Adrenal gland (tissue), 12 donors: ENCODE measurements around the gene KIF26A. TPM values are rescaled to one million over a fixed set of nuclear protein-coding genes. Genes with fewer than 3 reads are reported as not detected.

ENCODE experiments used
- DNase-seq, 7 donors: peaks; one replicate each; pipeline ENCODE4 v3.0.0-alpha.2; 2019 to 2020
- H3K27ac ChIP-seq, 5 donors: fragments of 200-600 bp; sonication (generic) in 4 of 5; 1 replicate in 3 of 5; 2 replicates in 2 of 5; pipeline versions ENCODE4 v1.5.1 to v1.8.0; 2016 to 2020; ENCODE audit warnings: mild to moderate bottlenecking in 1 of 5
- H3K27me3 ChIP-seq: fragments of 200-600 bp; 2 replicates; pipeline ENCODE4 v1.8.0; 2021
- H3K36me3 ChIP-seq, 2 donors: fragments of 200-600 bp; replicated peaks in 1 of 2; 1 replicate in 1 of 2; 2 replicates in 1 of 2; pipeline versions ENCODE4 v1.5.1 to v1.8.0; 2018 to 2022
- H3K4me1 ChIP-seq, 2 donors: fragments of 200-600 bp; replicated peaks in 1 of 2; 1 replicate in 1 of 2; 2 replicates in 1 of 2; pipeline versions ENCODE4 v1.5.1 to v1.8.0; 2018 to 2021
- H3K4me3 ChIP-seq, 4 donors: fragments of 200-600 bp; sonication (generic) in 3 of 4; one replicate each; pipeline ENCODE4 v1.5.1; 2016 to 2018
- H3K9me3 ChIP-seq, 3 donors: fragments of 200-600 bp; sonication (generic) in 1 of 3; replicated peaks in 1 of 3; 1 replicate in 2 of 3; 2 replicates in 1 of 3; pipeline versions ENCODE4 v1.5.1 to v1.8.0; 2016 to 2021
- CTCF ChIP-seq, 6 experiments: fragments of 450-650 bp in 4 of 6; fragments of 200-600 bp in 2 of 6; sonication (generic) in 1 of 6; IDR thresholded peaks; 1 replicate in 5 of 6; 2 replicates in 1 of 6; pipeline versions ENCODE4 v1.5.1 to v1.8.0; 2016 to 2021; ENCODE audit warnings: antibody characterized with exemption in 6 of 6, mild to moderate bottlenecking in 2 of 6, moderate library complexity in 1 of 6
- POLR2A ChIP-seq, 2 donors: fragments of 450-650 bp; IDR thresholded peaks; one replicate each; pipeline ENCODE4 v1.6.1; 2017; ENCODE audit warnings: antibody characterized with exemption in 2 of 2, mild to moderate bottlenecking in 2 of 2, moderate library complexity in 1 of 2
- WGBS, 4 donors: extraction: QIAGEN DNeasy Blood & Tissue Kit in 2 of 4; methylation state at CpG; one replicate each; pipeline versions ENCODE4 v1.1.5 to v1.1.7; 2013 to 2017; 5-methylcytosine and 5-hydroxymethylcytosine counted together
- intact Hi-C, 2 donors: fragments of 100-400 bp; cut with DNase I; formaldehyde crosslinking; loops; one replicate each; pipeline versions ENCODE4 v1.14.1 to v1.15.0; 2022 to 2023
- polyA plus RNA-seq, 3 donors: library from polyadenylated mRNA; stranded (reverse); fragments of 200-250 nt in 2 of 3; fragments of 350-450 nt in 1 of 3; fragmentation: Illumina TruSeq in 1 of 3; extraction: RNeasy Lipid Tissue Mini Kit (QIAGEN cat#74804) in 1 of 3; gene quantifications; one replicate each; pipeline ENCODE4 v1.2.3, GENCODE V29; 2013 to 2014
- total RNA-seq, 9 donors: library from RNA; depleted of rRNA in 4 of 9; stranded (reverse); fragments of >200 nt in 4 of 9; fragments of 120-200 nt in 1 of 9; fragmentation: NEBNext Ultra II Directional in 1 of 9; extraction: Animal tissue kit (Norgen Biotek cat#: 25700) in 1 of 9; gene quantifications; one replicate each; pipeline versions ENCODE4 v1.1.0 to v1.2.4, GENCODE V29; 2013 to 2023
- donor health status: healthy with polysubstance abuse.
- donor health status: Bipolar disorder and iron deficiency.
- donor health status: DM: yes; HTN: yes; CAD: no.
- donor health status: DM: no; HTN: no; CAD: no.
- donor health status: DM: no; HTN: no; CAD: no.
- donor health status: DM: yes; HTN: yes; CAD: no.

KIF26A gene
- total and polyA plus RNA-seq, 12 donors, result 0.49 to 23.9 (median 6.5) TPM

GRCh38 chr14:104106471-104106991 lies 31.9 kb upstream of the KIF26A start:
- H3K9me3 ChIP-seq, result no peaks in the 10 kb centered on the region
- H3K27me3 ChIP-seq, result no peaks in the 10 kb centered on the region
- no peaks in the 10 kb centered on the region for H3K4me1 ChIP-seq
- H3K27ac ChIP-seq, result no peak overlapping the region
- no peak overlapping the region for H3K4me3 ChIP-seq
- WGBS, 4 donors, result 85 to 91% (median 90%) methylated on average over 2 to 20 of the region's 20 CpGs
- TF ChIP-seq POLR2A (IDR thresholded peaks at IDR 0.05) (no peak), CTCF (IDR thresholded peaks at IDR 0.05) (no peak)
- intact Hi-C loops, result no loop called here
- no peaks in the 10 kb centered on the region for H3K36me3 ChIP-seq
- no peak for DNase-seq

GRCh38 chr14:104107101-104107581 lies 31.2 kb upstream of the KIF26A start:
- Histone ChIP-seq H3K4me1 (no peaks in the 10 kb centered on the region), H3K27ac (no peak overlapping the region), H3K9me3 (no peaks in the 10 kb centered on the region), H3K4me3 (no peak overlapping the region), H3K27me3 (no peaks in the 10 kb centered on the region), H3K36me3 (no peaks in the 10 kb centered on the region)
- WGBS, 4 donors, result 79 to 85% (median 82%) methylated on average over 17 to 19 of the region's 19 CpGs; no CpG with 5 or more reads in 1 of the 4 donors
- TF ChIP-seq POLR2A (IDR thresholded peaks at IDR 0.05) (no peak), CTCF (IDR thresholded peaks at IDR 0.05) (no peak)
- DNase-seq, result peak in 1 of 7 donors; percentile 2
- intact Hi-C loops, result no loop called here

GRCh38 chr14:104107611-104108569 lies 30.5 kb upstream of the KIF26A start:
- TF ChIP-seq POLR2A (IDR thresholded peaks at IDR 0.05) (no peak), CTCF (IDR thresholded peaks at IDR 0.05) (no peak)
- Histone ChIP-seq H3K9me3 (no peaks in the 10 kb centered on the region), H3K4me3 (no peak overlapping the region), H3K27me3 (no peaks in the 10 kb centered on the region), H3K4me1 (no peaks in the 10 kb centered on the region), H3K27ac (no peak overlapping the region), H3K36me3 (no peaks in the 10 kb centered on the region)
- DNase-seq, result peak in 1 of 7 donors; percentile 8
- WGBS, 4 donors, result 58 to 71% (median 68%) methylated on average over 14 to 32 of the region's 32 CpGs
- intact Hi-C loops, result no loop called here
